Mesendoderm (in vitro differentiated cells): ENCODE results near the gene AMH.

Source experiments
- DNase-seq: peaks from one replicate; pipeline ENCODE4 v3.0.0; 2013
- H2AK5ac ChIP-seq: 2 replicates; pipeline ENCODE4 v1.6.1; 2013; ENCODE audit warnings: low read length, inconsistent platforms
- H2BK120ac ChIP-seq: 2 replicates; pipeline ENCODE4 v1.6.1; 2013; ENCODE audit warnings: low read depth, mild to moderate bottlenecking, low read length, moderate library complexity, mixed read lengths
- H2BK15ac ChIP-seq: replicated peaks from 2 replicates; pipeline ENCODE4 v1.6.1; 2013; ENCODE audit warnings: low read depth, mild to moderate bottlenecking, moderate library complexity
- H2BK5ac ChIP-seq: 2 replicates; pipeline ENCODE4 v1.6.1; 2013; ENCODE audit warnings: low read length, inconsistent platforms
- H3K18ac ChIP-seq: 2 replicates; pipeline ENCODE4 v1.6.1; 2013; ENCODE audit warnings: mild to moderate bottlenecking, low read length, mixed read lengths
- H3K23ac ChIP-seq: one replicate; pipeline ENCODE4 v1.6.1; 2013; ENCODE audit warnings: low read length
- H3K27ac ChIP-seq: 2 replicates; pipeline ENCODE4 v1.5.1; 2013; ENCODE audit warnings: low read depth, mild to moderate bottlenecking, inconsistent platforms, low read length, moderate library complexity
- H3K27me3 ChIP-seq: 2 replicates; pipeline ENCODE4 v1.6.1; 2013; ENCODE audit warnings: low read length, control low read depth, mild to moderate bottlenecking, inconsistent platforms; ENCODE audit not compliant: insufficient read depth, poor library complexity
- H3K36me3 ChIP-seq: 2 replicates; pipeline ENCODE4 v1.6.1; 2013; ENCODE audit warnings: low read length, inconsistent platforms; ENCODE audit not compliant: control insufficient read depth, insufficient read depth
- H3K4ac ChIP-seq: one replicate; pipeline ENCODE4 v1.6.1; 2013; ENCODE audit warnings: low read depth, mild to moderate bottlenecking, low read length, moderate library complexity
- H3K4me1 ChIP-seq: 2 replicates; pipeline ENCODE4 v1.6.1; 2013; ENCODE audit warnings: low read depth, low read length, inconsistent platforms; ENCODE audit not compliant: control insufficient read depth
- H3K4me2 ChIP-seq: 2 replicates; pipeline ENCODE4 v1.6.1; 2013; ENCODE audit warnings: low read length
- H3K4me3 ChIP-seq: 2 replicates; pipeline ENCODE4 v1.5.1; 2013; ENCODE audit warnings: mild to moderate bottlenecking, low read length
- H3K56ac ChIP-seq: one replicate; pipeline ENCODE4 v1.6.1; 2013; ENCODE audit warnings: low read length
- H3K79me1 ChIP-seq: 2 replicates; pipeline ENCODE4 v1.6.1; 2013; ENCODE audit warnings: low read length, inconsistent platforms
- H3K79me2 ChIP-seq: 2 replicates; pipeline ENCODE4 v1.6.1; 2013; ENCODE audit warnings: mild to moderate bottlenecking, low read length; ENCODE audit not compliant: control insufficient read depth, insufficient read depth
- H3K9ac ChIP-seq: 2 replicates; pipeline ENCODE4 v1.6.1; 2013; ENCODE audit warnings: low read length, inconsistent platforms
- H4K5ac ChIP-seq: one replicate; pipeline ENCODE4 v1.6.1; 2013; ENCODE audit warnings: low read length
- H4K8ac ChIP-seq: one replicate; pipeline ENCODE4 v1.6.1; 2013; ENCODE audit warnings: low read depth, mild to moderate bottlenecking, control low read depth, low read length, moderate library complexity
- WGBS: extraction: QIAGEN DNeasy Blood & Tissue Kit; methylation state at CpG from one replicate; pipeline ENCODE4 v1.1.7; 2013; ENCODE audit warnings: low lambda C conversion rate, missing lambda C conversion rate; ENCODE audit not compliant: insufficient coverage; ENCODE audit errors: extremely low coverage; 5-methylcytosine and 5-hydroxymethylcytosine counted together

AMH gene

DNA sequence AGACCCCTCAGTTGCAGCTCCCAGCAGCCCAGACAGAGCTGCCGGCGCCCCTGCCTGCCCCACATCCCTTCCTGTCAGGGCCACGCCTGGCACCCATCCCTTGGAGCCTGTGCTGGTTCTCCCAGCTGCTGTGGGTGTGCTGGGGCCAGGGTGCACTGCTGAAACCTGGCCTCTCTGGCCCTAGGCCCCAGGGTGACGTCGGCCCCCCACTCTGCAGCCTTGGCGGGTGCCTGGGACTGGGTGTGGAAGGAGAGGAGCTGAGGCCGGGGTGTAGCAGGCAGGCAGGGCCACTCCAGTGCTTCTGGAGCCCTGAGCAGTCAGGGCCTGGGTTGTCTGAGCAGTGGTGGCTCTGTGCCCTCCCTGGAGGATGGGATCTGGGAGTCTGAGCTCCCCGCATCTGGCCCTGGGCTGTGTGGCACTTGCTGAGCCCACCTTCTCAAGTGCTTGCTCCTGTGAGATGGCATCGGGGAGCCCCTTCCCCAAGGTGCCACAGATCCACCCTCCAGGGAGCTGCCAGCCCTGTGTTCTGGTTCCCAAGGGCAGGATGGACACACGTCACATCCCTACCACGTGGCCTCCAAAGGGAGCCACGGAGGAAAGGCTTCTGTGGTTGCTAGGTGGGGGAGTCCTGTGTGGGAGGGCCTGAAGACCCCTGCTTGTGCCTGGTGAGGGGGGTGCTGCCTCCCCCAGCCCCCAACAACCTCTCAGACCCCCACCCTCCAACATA is 18.2 kb upstream of the AMH start:
- Histone ChIP-seq H3K4ac (no peak overlapping the region), H4K5ac (no peak overlapping the region), H3K79me1 (peaks cover 11% of the 10 kb centered on the region), H3K18ac (no peak overlapping the region), H3K23ac (no peak overlapping the region), H3K36me3 (peaks cover 4% of the 10 kb centered on the region), H4K8ac (no peak overlapping the region), H3K4me2 (no peak overlapping the region), H3K56ac (no peak overlapping the region), H3K27me3 (no peaks in the 10 kb centered on the region), H2BK120ac (no peak overlapping the region), H2BK15ac (no peak overlapping the region), H3K9ac (no peak overlapping the region), H3K79me2 (peaks cover 22% of the 10 kb centered on the region), H3K4me3 (no peak overlapping the region), H3K4me1 (no peaks in the 10 kb centered on the region), H2BK5ac (no peak overlapping the region), H2AK5ac (no peak overlapping the region), H3K27ac (no peak overlapping the region)
- DNase-seq, result no peak
- no CpG with 5 or more reads among the region's 12 CpGs for WGBS

DNA sequence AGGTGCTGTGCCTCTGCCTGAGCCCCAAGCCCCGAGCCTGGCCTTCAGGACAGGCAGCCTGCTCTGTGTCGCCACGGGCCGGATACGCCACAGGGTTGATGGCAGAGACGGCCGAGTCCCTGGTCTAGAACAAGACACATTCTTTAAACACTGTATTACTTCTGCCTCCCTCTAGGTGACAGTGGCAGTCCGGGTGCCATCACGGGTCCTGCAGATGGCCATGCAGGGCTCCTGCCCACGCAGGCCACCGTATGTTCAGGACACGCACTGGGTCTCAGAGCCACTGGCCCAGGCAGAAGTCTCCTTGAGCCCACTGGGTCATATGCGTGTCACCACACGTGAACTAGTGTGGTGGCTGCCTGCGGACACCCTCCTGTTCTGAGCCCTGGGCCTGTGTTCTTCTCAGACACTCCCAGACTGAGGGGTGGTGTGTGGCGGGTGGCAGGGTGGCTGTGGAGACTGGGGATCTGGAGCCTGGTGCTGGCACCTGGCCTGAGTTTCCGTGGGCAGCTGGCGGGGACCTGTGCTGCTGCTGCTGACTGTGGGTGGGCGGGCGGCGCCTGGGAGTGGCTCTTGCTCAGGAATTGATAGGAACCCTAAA is 17.4 kb upstream of the AMH start:
- peaks cover 22% of the 10 kb centered on the region for H3K79me2 ChIP-seq
- no peak overlapping the region for H3K4ac ChIP-seq
- no peak overlapping the region for H2BK5ac ChIP-seq
- no peak overlapping the region for H2AK5ac ChIP-seq
- H3K23ac ChIP-seq, result no peak overlapping the region
- no peak overlapping the region for H3K27ac ChIP-seq
- H3K4me1 ChIP-seq, result no peaks in the 10 kb centered on the region
- H3K36me3 ChIP-seq, result peaks cover 4% of the 10 kb centered on the region
- H3K27me3 ChIP-seq, result no peaks in the 10 kb centered on the region
- H3K56ac ChIP-seq, result no peak overlapping the region
- no peak overlapping the region for H3K9ac ChIP-seq
- peak; percentile 36 for DNase-seq
- no peak overlapping the region for H3K4me2 ChIP-seq
- H3K18ac ChIP-seq, result no peak overlapping the region
- WGBS, result no CpG with 5 or more reads among the region's 21 CpGs
- peaks cover 11% of the 10 kb centered on the region for H3K79me1 ChIP-seq
- H2BK15ac ChIP-seq, result no peak overlapping the region
- H2BK120ac ChIP-seq, result no peak overlapping the region
- no peak overlapping the region for H4K5ac ChIP-seq
- no peak overlapping the region for H4K8ac ChIP-seq
- no peak overlapping the region for H3K4me3 ChIP-seq

DNA sequence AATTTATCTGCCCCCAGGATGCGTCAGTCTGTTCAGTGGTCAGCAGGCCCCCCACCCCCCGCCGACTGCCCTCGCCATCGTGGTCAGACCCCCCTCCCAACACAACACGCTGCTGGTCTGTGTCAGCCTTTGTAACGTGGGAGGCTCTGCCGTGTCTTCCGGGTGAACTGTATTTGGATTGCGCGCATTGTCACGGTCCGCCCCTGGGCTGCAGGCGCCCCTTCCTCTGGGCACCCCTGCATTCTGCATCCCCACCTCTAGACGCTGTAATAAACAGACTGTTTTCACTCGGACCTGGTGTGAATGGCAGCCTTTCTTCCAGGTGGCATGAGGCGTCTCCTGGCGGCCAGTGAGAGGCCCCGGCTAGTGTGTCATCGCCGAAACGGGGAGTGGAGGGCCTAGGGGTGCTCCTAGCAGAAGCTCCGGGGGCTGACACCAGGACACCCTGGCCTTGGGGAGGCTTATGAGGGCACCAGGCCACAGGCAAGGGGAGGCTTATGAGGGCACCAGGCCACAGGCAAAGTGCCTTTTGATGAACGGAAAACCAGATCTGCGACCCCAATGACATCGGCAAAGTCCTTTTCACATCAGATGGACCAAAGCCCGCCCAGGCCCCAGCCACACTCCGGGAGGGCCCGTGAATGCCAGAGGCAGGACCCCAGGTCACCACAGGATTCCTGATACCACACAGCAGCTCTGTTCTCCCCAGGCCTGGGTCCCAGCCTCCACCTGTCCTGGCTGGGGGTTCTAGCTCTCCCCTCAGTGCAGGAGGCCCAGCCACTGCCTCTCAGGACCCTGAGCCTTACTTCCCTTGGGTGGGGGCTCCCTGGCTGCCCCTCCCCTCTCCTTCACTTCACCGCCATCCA is 16.6 kb upstream of the AMH start:
- Histone ChIP-seq H3K36me3 (peaks cover 4% of the 10 kb centered on the region), H3K9ac (no peak overlapping the region), H3K4me1 (peaks cover under 1% of the 10 kb centered on the region), H3K23ac (no peak overlapping the region), H3K79me1 (peaks cover 12% of the 10 kb centered on the region), H3K27ac (no peak overlapping the region), H2BK120ac (no peak overlapping the region), H3K18ac (no peak overlapping the region), H3K4ac (no peak overlapping the region), H2BK5ac (no peak overlapping the region), H4K5ac (no peak overlapping the region), H3K27me3 (no peaks in the 10 kb centered on the region), H4K8ac (no peak overlapping the region), H3K56ac (no peak overlapping the region), H3K79me2 (peaks cover 28% of the 10 kb centered on the region), H3K4me3 (no peak overlapping the region), H3K4me2 (no peak overlapping the region), H2BK15ac (no peak overlapping the region), H2AK5ac (no peak overlapping the region)
- no peak for DNase-seq
- WGBS, result no CpG with 5 or more reads among the region's 30 CpGs

DNA sequence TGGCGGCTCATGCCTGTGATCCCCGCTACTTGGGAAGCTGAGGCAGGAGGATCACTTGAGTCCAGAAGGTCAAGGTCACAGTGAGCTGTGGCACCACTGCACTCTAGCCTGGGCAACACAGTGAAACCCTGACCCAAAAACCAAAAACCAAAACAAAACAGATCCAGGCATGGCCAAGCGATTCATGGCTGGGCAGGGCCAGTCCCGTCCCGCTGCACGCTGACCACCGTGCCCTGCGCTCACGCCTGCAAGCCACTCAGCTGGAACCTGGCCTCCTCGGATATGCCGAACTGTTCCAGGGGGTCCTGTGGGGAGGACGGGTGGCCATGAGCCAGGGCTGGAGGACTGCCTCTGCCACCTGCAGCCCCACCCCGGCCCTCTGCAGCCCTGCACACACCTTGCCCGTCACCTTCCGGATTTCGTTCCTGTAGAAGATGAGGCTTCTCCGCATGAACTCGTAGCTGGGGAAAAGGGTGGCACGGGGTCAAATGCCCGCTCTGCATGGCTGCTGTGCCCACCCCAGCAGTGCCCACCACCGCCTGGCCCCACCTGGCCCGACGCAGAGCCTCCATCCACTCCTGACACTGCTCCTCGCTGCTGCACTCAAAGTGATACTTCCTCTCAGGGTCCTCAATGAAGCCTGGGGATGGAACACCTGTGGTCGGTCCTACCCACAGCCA is 15.4 kb upstream of the AMH start:
- peak overlapping the region; percentile 34 for H3K56ac ChIP-seq
- H2BK120ac ChIP-seq, result no peak overlapping the region
- no peak overlapping the region for H3K9ac ChIP-seq
- no peak overlapping the region for H3K27ac ChIP-seq
- H3K4ac ChIP-seq, result no peak overlapping the region
- H3K18ac ChIP-seq, result no peak overlapping the region
- no peaks in the 10 kb centered on the region for H3K27me3 ChIP-seq
- H3K79me2 ChIP-seq, result peaks cover 40% of the 10 kb centered on the region
- H4K8ac ChIP-seq, result no peak overlapping the region
- H4K5ac ChIP-seq, result no peak overlapping the region
- H3K79me1 ChIP-seq, result peaks cover 14% of the 10 kb centered on the region
- H3K4me1 ChIP-seq, result peaks cover 5% of the 10 kb centered on the region
- no peak for DNase-seq
- no peak overlapping the region for H3K4me3 ChIP-seq
- peaks cover 4% of the 10 kb centered on the region for H3K36me3 ChIP-seq
- no peak overlapping the region for H3K4me2 ChIP-seq
- no peak overlapping the region for H2AK5ac ChIP-seq
- WGBS, result no CpG with 5 or more reads among the region's 25 CpGs
- H2BK5ac ChIP-seq, result no peak overlapping the region
- no peak overlapping the region for H2BK15ac ChIP-seq
- no peak overlapping the region for H3K23ac ChIP-seq

DNA sequence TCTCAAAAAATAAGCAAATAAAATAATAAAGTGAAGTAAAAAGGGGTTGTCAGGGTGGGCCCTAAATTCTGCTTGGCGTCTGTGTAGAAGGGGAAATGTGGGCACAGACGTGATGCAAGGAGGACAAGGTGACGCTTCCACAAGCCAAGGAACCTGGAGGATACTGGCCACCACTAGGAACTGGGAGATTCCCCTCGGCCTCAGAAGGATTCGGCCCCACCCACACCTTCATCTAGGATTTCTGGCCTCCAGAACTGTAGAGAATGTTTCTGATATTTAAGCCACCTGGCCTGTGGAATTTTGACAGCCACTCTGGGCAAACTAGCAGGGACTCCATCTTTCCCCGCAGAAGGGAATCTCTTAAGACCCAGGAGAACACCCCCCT is 14.1 kb upstream of the AMH start:
- Histone ChIP-seq H4K5ac (no peak overlapping the region), H4K8ac (no peak overlapping the region), H3K79me2 (peaks cover 53% of the 10 kb centered on the region), H3K27me3 (no peaks in the 10 kb centered on the region), H2BK5ac (no peak overlapping the region), H3K9ac (peak overlapping the region; percentile 81), H2BK120ac (no peak overlapping the region), H3K18ac (no peak overlapping the region), H3K4me1 (peaks cover 5% of the 10 kb centered on the region), H2AK5ac (no peak overlapping the region), H3K23ac (no peak overlapping the region), H3K4me2 (peak overlapping the region; percentile 49), H3K56ac (peak overlapping the region; percentile 94), H3K4me3 (peak overlapping the region; percentile 74), H3K79me1 (peaks cover 14% of the 10 kb centered on the region), H3K36me3 (peaks cover 4% of the 10 kb centered on the region), H3K4ac (peak overlapping the region; percentile 97), H3K27ac (no peak overlapping the region), H2BK15ac (no peak overlapping the region)
- DNase-seq, result no peak
- WGBS, result no CpG with 5 or more reads among the region's 6 CpGs
